ENCODE measurements around the gene KCTD6.

Gene KCTD6

DNA sequence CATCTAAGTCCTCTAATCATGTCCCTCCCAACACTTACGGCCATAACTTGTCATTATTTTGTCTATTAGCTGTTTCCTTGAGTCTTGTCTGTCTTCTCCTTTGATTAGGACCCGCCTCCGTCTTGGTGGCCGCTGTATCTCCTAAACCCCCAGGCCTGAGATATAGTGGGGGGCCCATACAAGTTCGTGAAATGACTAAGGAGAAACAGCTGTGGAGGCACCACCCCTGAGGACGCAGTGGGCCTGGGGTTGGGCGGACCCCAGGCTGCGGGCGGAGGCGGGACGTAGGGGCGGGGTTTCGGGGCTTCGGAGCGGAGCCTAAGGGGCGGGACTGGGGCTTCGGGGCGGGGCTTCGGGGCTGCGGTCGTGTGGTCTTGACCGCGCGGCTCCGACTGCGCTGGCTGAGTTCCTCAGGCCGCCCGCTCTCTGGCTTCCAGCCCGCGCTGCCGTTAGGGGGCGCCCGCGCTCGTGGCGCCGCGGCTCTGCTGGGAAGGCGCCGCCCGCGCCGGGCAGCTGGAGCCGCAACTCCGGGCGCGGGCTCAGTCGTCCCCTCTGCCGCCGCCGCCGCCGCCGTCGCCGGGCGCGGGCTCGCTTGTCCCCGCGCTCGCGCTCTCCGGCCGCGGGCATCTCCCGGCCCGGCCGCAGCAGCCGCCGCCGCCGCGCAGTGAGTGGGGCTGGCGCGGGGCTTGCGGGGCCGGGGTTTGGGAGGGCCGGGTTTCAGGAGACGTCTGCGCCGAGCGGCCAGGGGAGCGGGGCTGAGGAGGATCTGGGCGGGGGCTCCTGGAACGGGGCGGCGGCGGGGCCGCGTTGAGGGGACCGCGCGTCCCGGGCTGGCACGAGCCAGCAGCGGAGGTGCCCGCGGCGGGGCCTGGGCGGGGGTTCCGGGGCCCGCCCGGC, at the start of gene KCTD6:
Gene KCTD6 (plus strand): TSS at position 591 of the 897 bp plus-strand sequence. CDS start 6,660 bp downstream, outside the sequence.
- in situ Hi-C loops (cut with MboI; ENCODE audit: low pct_unique_long_range_greater_than_20kb, low sequenced_read_pairs, unreplicated experiment): no loop called here
- TF ChIP-seq, protein P1, sequence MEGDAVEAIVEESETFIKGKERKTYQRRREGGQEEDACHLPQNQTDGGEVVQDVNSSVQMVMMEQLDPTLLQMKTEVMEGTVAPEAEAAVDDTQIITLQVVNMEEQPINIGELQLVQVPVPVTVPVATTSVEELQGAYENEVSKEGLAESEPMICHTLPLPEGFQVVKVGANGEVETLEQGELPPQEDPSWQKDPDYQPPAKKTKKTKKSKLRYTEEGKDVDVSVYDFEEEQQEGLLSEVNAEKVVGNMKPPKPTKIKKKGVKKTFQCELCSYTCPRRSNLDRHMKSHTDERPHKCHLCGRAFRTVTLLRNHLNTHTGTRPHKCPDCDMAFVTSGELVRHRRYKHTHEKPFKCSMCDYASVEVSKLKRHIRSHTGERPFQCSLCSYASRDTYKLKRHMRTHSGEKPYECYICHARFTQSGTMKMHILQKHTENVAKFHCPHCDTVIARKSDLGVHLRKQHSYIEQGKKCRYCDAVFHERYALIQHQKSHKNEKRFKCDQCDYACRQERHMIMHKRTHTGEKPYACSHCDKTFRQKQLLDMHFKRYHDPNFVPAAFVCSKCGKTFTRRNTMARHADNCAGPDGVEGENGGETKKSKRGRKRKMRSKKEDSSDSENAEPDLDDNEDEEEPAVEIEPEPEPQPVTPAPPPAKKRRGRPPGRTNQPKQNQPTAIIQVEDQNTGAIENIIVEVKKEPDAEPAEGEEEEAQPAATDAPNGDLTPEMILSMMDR (IDR thresholded peaks at IDR 0.05; ENCODE audit: extremely low read depth, insufficient read depth, missing control alignments): peak; percentile 98
- DNase-seq (ENCODE audit: low spot score): peak; percentile 97

DNA sequence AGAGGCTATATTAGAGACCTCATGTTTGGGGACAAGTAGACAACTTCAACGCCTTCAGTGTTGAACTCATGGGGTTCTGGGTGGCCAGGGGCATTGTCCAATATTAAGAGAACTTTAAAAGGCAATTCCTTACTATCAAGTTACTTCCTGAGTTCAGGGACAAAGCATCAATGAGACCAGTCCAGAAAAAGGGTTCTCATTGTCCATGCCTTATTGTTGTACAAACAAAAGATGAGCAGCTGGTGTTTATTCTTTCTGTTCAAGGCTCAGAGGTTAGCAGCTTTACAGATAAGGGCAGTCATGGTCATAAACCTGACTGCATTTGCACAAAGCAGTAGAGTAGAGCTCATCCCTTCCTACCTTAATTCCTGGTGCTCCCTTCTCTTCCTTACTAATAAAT, 39.7 kb upstream of the KCTD6 start:
- DNase-seq (ENCODE audit: low spot score): no peak
- in situ Hi-C loops (cut with MboI; ENCODE audit: low pct_unique_long_range_greater_than_20kb, low sequenced_read_pairs, unreplicated experiment): no loop called here
- TF ChIP-seq, protein P1 (IDR thresholded peaks at IDR 0.05; ENCODE audit: extremely low read depth, insufficient read depth, missing control alignments): no peak

DNA sequence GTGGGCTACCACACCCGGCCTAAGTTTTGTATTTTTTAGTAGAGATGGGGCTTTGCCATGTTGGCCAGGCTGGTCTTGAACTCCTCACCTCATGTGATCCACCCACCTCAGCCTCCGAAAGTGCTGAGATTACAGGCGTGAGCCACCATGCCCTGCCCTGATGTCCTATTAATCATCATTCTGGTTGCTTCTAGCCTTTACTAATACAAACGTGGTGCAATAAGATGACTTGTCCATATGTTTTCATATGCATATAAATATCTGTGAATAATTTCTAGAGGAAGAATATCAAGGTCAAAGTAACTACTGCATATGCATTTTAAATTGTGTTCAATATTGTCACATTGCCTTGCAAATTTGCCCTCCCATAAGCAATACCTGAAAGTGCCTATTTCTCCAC, 32.7 kb upstream of the KCTD6 start:
- TF ChIP-seq, protein P1 (IDR thresholded peaks at IDR 0.05; ENCODE audit: extremely low read depth, insufficient read depth, missing control alignments): no peak
- DNase-seq (ENCODE audit: low spot score): no peak
- in situ Hi-C loops (cut with MboI; ENCODE audit: low pct_unique_long_range_greater_than_20kb, low sequenced_read_pairs, unreplicated experiment): no loop called here

DNA sequence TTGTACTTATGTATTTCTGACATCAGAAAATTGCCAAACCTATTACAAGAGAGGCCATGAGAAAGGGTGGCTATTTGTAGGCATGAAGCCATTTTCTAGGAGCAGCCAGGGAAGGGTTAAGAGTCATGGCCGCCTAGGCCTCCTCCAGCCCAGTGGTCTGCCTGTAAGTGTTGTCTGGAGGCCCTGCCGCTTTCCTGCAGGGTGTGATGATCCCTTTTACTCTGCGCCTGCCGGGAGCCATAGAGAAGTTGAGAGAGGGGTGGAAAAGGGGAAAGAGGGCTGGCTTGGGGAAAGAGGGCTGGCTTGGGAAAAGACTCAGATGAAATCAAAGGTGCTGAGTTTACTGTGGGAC, 29.1 kb upstream of the KCTD6 start:
- TF ChIP-seq, protein P1 (IDR thresholded peaks at IDR 0.05; ENCODE audit: extremely low read depth, insufficient read depth, missing control alignments): no peak
- DNase-seq (ENCODE audit: low spot score): no peak
- in situ Hi-C loops (cut with MboI; ENCODE audit: low pct_unique_long_range_greater_than_20kb, low sequenced_read_pairs, unreplicated experiment): no loop called here

DNA sequence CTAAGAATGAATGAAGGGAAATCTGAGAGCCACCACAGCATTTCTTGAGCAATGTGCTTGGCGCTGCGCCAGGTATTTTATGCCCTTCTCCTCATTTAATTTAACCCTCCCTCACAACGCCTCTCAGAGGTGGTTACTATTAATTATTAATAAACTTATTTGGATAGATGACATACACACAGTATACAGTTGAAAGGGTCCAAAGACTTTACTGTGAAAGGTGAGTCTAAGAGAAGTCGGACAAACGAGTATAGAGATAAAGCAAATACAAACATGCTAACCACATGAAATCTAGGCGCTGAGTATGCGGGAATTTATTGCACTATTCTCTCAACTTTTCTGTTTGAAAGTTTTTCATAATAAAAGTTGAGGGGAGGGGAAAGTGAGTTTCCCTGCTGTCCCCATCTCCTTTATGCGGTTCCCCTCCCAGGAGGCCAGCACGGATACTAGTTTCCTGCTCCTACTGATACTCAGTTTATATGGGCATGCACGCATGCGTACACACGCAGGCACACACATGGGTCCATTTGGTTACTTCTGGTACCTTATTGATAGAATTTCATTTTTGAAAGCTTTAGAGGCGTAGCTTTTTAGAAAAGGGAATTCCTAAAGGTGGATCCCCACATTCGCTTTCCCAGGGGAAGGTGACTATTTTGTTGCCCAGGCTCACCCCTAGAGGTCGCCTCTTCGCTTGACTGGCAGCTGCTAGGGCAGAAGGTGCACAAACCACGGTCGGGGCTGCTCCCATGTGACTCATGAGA, 28.5 kb upstream of the KCTD6 start:
- peak; percentile 80 for DNase-seq (ENCODE audit: low spot score)
- TF ChIP-seq, protein P1 (IDR thresholded peaks at IDR 0.05; ENCODE audit: extremely low read depth, insufficient read depth, missing control alignments): peak; percentile 86
- in situ Hi-C loops (cut with MboI; ENCODE audit: low pct_unique_long_range_greater_than_20kb, low sequenced_read_pairs, unreplicated experiment): no loop called here

DNA sequence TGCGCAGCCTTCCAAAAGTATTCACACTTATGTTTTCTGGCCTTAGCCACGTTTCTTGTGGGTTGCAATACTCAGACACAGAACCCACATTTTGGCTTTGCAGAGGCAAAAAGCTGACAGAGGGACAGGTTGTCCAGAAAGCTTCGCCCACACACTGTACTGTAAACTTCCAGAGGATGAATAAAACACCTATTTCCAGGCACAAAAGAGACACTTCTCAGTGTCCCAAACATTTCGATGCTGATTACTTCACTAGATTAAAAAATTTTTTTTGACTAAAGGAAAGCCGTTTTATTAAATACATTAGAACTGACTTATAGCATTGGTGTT, 28.0 kb upstream of the KCTD6 start:
- in situ Hi-C loops (cut with MboI; ENCODE audit: low pct_unique_long_range_greater_than_20kb, low sequenced_read_pairs, unreplicated experiment): no loop called here
- TF ChIP-seq, protein P1 (IDR thresholded peaks at IDR 0.05; ENCODE audit: extremely low read depth, insufficient read depth, missing control alignments): no peak
- DNase-seq (ENCODE audit: low spot score): no peak

All from GM13977 (cell line).